NCI-H748 (cell line): Measurements from ENCODE around the gene IL22RA2.
A peak's percentile ranks its signal among the peaks of the same experiment; 100 is the strongest.
"Not testable (repeated sequence)": the region's sequence is repeated elsewhere in the genome, so short reads cannot be mapped to it uniquely, and the experiment has no call there.

ENCODE experiments used
- DNase-seq: peaks from one replicate; lab custom pipeline; 2025; ENCODE audit not compliant: unreplicated experiment; lab: John Stamatoyannopoulos, UW

Gene IL22RA2

GRCh38 chr6:137173501-137173900 is at the start of gene IL22RA2:
TSS of gene IL22RA2 (minus strand) at chr6:137173644. CDS start at chr6:137161749, 11,895 bp downstream.
- DNase-seq = no peak

GRCh38 chr6:137222381-137222780 is 48.9 kb upstream of the IL22RA2 start:
- DNase-seq = no peak

GRCh38 chr6:137219664-137220252 is 46.3 kb upstream of the IL22RA2 start:
- DNase-seq = no peak

- DNase-seq = peak; percentile 92
Measured at GRCh38 chr6:137218917-137219663, 45.6 kb upstream of the IL22RA2 start, which contains the start of gene IFNGR1. TSS of gene IFNGR1 (minus strand) at chr6:137219385. CDS start at chr6:137219327, 58 bp downstream.

- peak; percentile 53 for DNase-seq
Measured at GRCh38 chr6:137218473-137218916, 45.1 kb upstream of the IL22RA2 start.

- DNase-seq = peak; percentile 9
Measured at GRCh38 chr6:137217801-137218472, 44.5 kb upstream of the IL22RA2 start.

- peak; percentile 22 for DNase-seq
Measured at GRCh38 chr6:137216875-137217553, 43.6 kb upstream of the IL22RA2 start.

- DNase-seq = no peak
Measured at GRCh38 chr6:137216106-137216505, 42.7 kb upstream of the IL22RA2 start.

GRCh38 chr6:137215630-137216029 is 42.2 kb upstream of the IL22RA2 start:
- DNase-seq = not testable (repeated sequence)

- no peak for DNase-seq
Measured at GRCh38 chr6:137214931-137215330, 41.5 kb upstream of the IL22RA2 start.

GRCh38 chr6:137213813-137214212 is 40.4 kb upstream of the IL22RA2 start:
- no peak for DNase-seq

GRCh38 chr6:137213331-137213740 is 39.9 kb upstream of the IL22RA2 start:
- no peak for DNase-seq

- DNase-seq = no peak
Measured at GRCh38 chr6:137211910-137212309, 38.5 kb upstream of the IL22RA2 start.

GRCh38 chr6:137210903-137211302 is 37.5 kb upstream of the IL22RA2 start:
- DNase-seq = no peak

GRCh38 chr6:137208279-137208678 is 34.8 kb upstream of the IL22RA2 start:
- DNase-seq = no peak

- not testable (repeated sequence) for DNase-seq
Measured at GRCh38 chr6:137207457-137207856, 34.0 kb upstream of the IL22RA2 start.

- no peak for DNase-seq
Measured at GRCh38 chr6:137206577-137206976, 33.1 kb upstream of the IL22RA2 start.

- DNase-seq = no peak
Measured at GRCh38 chr6:137203256-137203655, 29.8 kb upstream of the IL22RA2 start.

- no peak for DNase-seq
Measured at GRCh38 chr6:137202078-137202477, 28.6 kb upstream of the IL22RA2 start.

GRCh38 chr6:137201006-137201405 is 27.6 kb upstream of the IL22RA2 start:
- DNase-seq = no peak

GRCh38 chr6:137200288-137200687 is 26.8 kb upstream of the IL22RA2 start:
- no peak for DNase-seq
